SU-DHL-6 (cell line): ENCODE measurements around the gene THAP6.
"Not testable (repeated sequence)": the region's sequence is repeated elsewhere in the genome, so short reads cannot be mapped to it uniquely, and the experiment has no call there.

Experiments used
- H2AFZ ChIP-seq: fragments of 200-600 bp; sonication (generic); 2 replicates; pipeline ENCODE4 v1.6.1; 2014; ENCODE audit warnings: low read depth, mild to moderate bottlenecking, moderate library complexity, mixed read lengths, antibody characterized with exemption, low read length; ENCODE audit not compliant: severe bottlenecking
- H3F3A ChIP-seq: fragments of 200-600 bp; shearing (Covaris generic); 2 replicates; pipeline ENCODE4 v1.6.0; 2016; ENCODE audit warnings: antibody characterized with exemption, mild to moderate bottlenecking; ENCODE audit not compliant: insufficient read depth
- H3K27ac ChIP-seq: fragments of 200-600 bp; sonication (generic); 2 replicates; pipeline ENCODE4 v1.5.1; 2016; ENCODE audit warnings: low read depth, mild to moderate bottlenecking, low read length, moderate library complexity, mixed read lengths
- H3K27me3 ChIP-seq: fragments of 200-600 bp; sonication (generic), shearing (Covaris generic); 2 replicates; pipeline ENCODE4 v1.6.0; 2014; ENCODE audit warnings: mild to moderate bottlenecking, low read length
- H3K36me3 ChIP-seq: fragments of 200-600 bp; sonication (generic); 2 replicates; pipeline ENCODE4 v1.6.1; 2014; ENCODE audit warnings: mild to moderate bottlenecking, low read length, mixed read lengths
- H3K4me2 ChIP-seq: fragments of 300-600, 200-600 bp; shearing (Covaris generic), sonication (generic); 2 replicates; pipeline ENCODE4 v1.6.0; 2014; ENCODE audit warnings: low read length, low read depth, mild to moderate bottlenecking; ENCODE audit not compliant: poor library complexity, severe bottlenecking
- H3K4me3 ChIP-seq: fragments of 200-600 bp; sonication (generic); 2 replicates; pipeline ENCODE4 v1.5.1; 2014; ENCODE audit warnings: antibody characterized with exemption, low read length, mild to moderate bottlenecking, mixed read lengths; ENCODE audit not compliant: insufficient read depth, poor library complexity, severe bottlenecking
- H3K79me2 ChIP-seq: fragments of 200-600 bp; sonication (generic); 2 replicates; pipeline ENCODE4 v1.6.1; 2014; ENCODE audit warnings: mild to moderate bottlenecking, low read length, moderate library complexity; ENCODE audit not compliant: insufficient read depth
- H3K9ac ChIP-seq: fragments of 200-600 bp; sonication (generic); 2 replicates; pipeline ENCODE4 v1.7.0; 2014; ENCODE audit warnings: mild to moderate bottlenecking, low read length
- H3K9me2 ChIP-seq: fragments of 200-600 bp; sonication (generic); replicated peaks from 2 replicates; pipeline ENCODE4 v1.6.1; 2014; ENCODE audit warnings: low read length; ENCODE audit not compliant: insufficient read depth
- H3K9me3 ChIP-seq: fragments of 200-600 bp; sonication (generic); 2 replicates; pipeline ENCODE4 v1.6.1; 2014; ENCODE audit warnings: low read length, mixed read lengths; ENCODE audit not compliant: insufficient read depth
- H4K20me1 ChIP-seq: fragments of 200-600 bp; sonication (generic); 2 replicates; pipeline ENCODE4 v1.6.1; 2014; ENCODE audit warnings: low read depth, mild to moderate bottlenecking, antibody characterized with exemption, low read length, moderate library complexity, mixed read lengths
- EZH2phosphoT487 ChIP-seq: fragments of 200-600 bp; sonication (generic), shearing (Covaris generic); conservative IDR thresholded peaks from 2 replicates; pipeline ENCODE4 v1.6.1; 2018; ENCODE audit warnings: mild to moderate bottlenecking, antibody characterized with exemption, low read length, moderate library complexity, mixed read lengths
- TF ChIP-seq, protein P1 (sequence below): fragments of 200-600 bp; sonication (generic); IDR thresholded peaks from one replicate; pipeline ENCODE4 v1.5.1; 2017; ENCODE audit warnings: antibody characterized with exemption, mild to moderate bottlenecking, low read length, moderate library complexity; ENCODE audit not compliant: insufficient read depth, poor library complexity, severe bottlenecking

THAP6 gene

DNA sequence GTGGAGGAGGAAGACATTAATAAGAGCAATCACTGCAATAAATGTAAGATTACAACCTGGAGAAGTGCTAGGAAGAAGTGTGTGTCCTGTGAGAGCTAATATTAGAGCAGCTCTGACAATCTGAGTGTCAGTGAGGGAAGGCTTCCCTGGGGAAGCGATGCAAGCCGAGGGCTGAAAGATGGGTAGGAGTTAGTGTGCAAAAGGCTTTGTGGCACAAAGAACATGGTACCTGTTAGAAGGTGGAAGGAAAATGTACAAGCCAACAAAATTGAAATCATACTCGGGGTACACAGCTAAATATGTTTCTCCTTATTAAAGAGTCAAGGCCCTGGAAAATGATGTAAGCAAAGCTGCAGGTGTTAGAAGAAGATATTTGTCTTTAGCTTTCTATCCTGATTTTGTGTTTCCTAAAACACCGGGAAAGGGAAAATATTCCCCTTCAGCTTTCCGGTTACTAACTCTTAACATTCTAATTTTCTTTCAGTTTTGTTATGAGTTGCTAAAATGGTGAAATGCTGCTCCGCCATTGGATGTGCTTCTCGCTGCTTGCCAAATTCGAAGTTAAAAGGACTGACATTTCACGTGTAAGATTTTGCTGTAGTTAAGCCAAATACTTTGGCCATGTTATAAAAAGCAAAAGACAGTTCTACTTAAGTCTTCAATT is 808 bp downstream of the THAP6 start:
- no peaks in the 10 kb centered on the region for H3K9me3 ChIP-seq
- H3K4me2 ChIP-seq, result peak overlapping the region; percentile 95
- peak overlapping the region; percentile 93 for H2AFZ ChIP-seq
- peak overlapping the region; percentile 83 for H3K9ac ChIP-seq
- no peaks in the 10 kb centered on the region for H3K9me2 ChIP-seq
- H3K27me3 ChIP-seq, result no peaks in the 10 kb centered on the region
- no peaks in the 10 kb centered on the region for H3K36me3 ChIP-seq
- H3F3A ChIP-seq, result no peaks in the 10 kb centered on the region
- peak overlapping the region; percentile 93 for H3K27ac ChIP-seq
- no peaks in the 10 kb centered on the region for H4K20me1 ChIP-seq
- TF ChIP-seq, protein P1, sequence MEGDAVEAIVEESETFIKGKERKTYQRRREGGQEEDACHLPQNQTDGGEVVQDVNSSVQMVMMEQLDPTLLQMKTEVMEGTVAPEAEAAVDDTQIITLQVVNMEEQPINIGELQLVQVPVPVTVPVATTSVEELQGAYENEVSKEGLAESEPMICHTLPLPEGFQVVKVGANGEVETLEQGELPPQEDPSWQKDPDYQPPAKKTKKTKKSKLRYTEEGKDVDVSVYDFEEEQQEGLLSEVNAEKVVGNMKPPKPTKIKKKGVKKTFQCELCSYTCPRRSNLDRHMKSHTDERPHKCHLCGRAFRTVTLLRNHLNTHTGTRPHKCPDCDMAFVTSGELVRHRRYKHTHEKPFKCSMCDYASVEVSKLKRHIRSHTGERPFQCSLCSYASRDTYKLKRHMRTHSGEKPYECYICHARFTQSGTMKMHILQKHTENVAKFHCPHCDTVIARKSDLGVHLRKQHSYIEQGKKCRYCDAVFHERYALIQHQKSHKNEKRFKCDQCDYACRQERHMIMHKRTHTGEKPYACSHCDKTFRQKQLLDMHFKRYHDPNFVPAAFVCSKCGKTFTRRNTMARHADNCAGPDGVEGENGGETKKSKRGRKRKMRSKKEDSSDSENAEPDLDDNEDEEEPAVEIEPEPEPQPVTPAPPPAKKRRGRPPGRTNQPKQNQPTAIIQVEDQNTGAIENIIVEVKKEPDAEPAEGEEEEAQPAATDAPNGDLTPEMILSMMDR, result no peak
- no peak for TF ChIP-seq EZH2phosphoT487
- peak overlapping the region; percentile 91 for H3K4me3 ChIP-seq
- peaks cover 40% of the 10 kb centered on the region for H3K79me2 ChIP-seq

DNA sequence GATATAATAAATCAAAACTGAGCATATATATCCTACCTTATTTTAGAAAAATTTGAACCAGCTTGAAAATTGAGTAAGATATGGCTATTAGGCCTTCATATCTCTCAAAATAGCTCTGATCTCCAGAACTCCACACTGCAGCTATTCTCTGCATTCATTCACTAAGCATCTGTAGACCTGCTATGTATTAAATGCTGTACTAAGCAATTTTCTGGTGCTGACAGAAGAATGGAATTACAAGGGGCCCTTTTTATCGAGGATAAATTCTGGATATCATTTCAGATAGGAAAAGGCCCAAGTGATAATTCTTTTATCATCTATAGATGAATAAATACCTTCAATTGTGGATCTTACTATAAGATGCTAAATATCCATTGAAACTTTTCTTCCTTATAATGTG is 1.9 kb downstream of the THAP6 start:
- no peak overlapping the region for H3K9ac ChIP-seq
- H3K9me2 ChIP-seq, result no peaks in the 10 kb centered on the region
- H3K4me3 ChIP-seq, result no peak overlapping the region
- peaks cover 29% of the 10 kb centered on the region for H3K79me2 ChIP-seq
- H4K20me1 ChIP-seq, result no peaks in the 10 kb centered on the region
- no peak overlapping the region for H3K27ac ChIP-seq
- TF ChIP-seq, protein P1, result no peak
- no peak for TF ChIP-seq EZH2phosphoT487
- peak overlapping the region; percentile 95 for H3K4me2 ChIP-seq
- no peaks in the 10 kb centered on the region for H3K27me3 ChIP-seq
- H2AFZ ChIP-seq, result no peak overlapping the region
- no peaks in the 10 kb centered on the region for H3K36me3 ChIP-seq
- H3F3A ChIP-seq, result no peaks in the 10 kb centered on the region
- no peaks in the 10 kb centered on the region for H3K9me3 ChIP-seq

DNA sequence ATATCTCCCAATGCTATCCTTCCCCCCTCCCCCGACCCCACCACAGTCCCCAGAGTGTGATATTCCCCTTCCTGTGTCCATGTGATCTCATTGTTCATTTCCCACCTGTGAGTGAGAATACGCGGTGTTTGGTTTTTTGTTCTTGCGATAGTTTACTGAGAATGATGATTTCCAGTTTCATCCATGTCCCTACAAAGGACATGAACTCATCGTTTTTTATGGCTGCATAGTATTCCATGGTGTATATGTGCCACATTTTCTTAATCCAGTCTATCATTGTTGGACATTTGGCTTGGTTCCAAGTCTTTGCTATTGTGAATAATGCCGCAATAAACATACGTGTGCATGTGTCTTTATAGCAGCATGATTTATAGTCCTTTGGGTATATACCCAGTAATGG is 5.2 kb downstream of the THAP6 start:
- H3K36me3 ChIP-seq, H3K9me3 ChIP-seq: not testable (repeated sequence)

DNA sequence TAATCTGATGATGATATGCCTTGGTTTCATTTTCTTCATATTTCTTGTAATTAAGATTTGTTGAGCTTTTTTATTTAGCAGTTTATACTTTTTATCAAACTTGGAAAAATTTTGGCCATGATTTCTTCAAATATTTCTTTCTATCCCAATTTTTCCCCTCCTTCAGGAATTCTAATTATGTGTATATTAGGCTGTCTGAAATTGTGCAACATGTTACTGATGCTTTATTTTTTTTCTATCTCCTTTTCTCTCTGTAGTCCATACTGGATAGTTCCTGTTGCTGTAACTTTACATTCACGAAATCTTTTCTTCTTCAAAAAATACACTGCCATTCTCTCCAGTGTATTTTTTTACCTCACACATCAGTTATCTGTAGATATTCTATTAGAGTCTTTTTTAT is 10.8 kb downstream of the THAP6 start:
- H3K4me3 ChIP-seq, result no peak overlapping the region
- no peaks in the 10 kb centered on the region for H3K79me2 ChIP-seq
- no peaks in the 10 kb centered on the region for H3K27me3 ChIP-seq
- TF ChIP-seq EZH2phosphoT487, result no peak
- TF ChIP-seq, protein P1, result no peak
- H3F3A ChIP-seq, result no peaks in the 10 kb centered on the region
- H3K9me2 ChIP-seq, result no peaks in the 10 kb centered on the region
- H3K36me3 ChIP-seq, result 0 out of 2 replicates have a peak, but pooled peaks cover 8% of the 10 kb centered on the region
- H3K4me2 ChIP-seq, result no peak overlapping the region
- H3K9ac ChIP-seq, result no peak overlapping the region
- no peaks in the 10 kb centered on the region for H4K20me1 ChIP-seq
- no peaks in the 10 kb centered on the region for H3K9me3 ChIP-seq
- H2AFZ ChIP-seq, result no peak overlapping the region
- no peak overlapping the region for H3K27ac ChIP-seq

More for the DNA sequence above, 5.2 kb downstream of the THAP6 start:
- not testable (repeated sequence) for H4K20me1 ChIP-seq, H2AFZ ChIP-seq, H3K27me3 ChIP-seq, H3F3A ChIP-seq, H3K4me3 ChIP-seq, H3K79me2 ChIP-seq, H3K9ac ChIP-seq, H3K9me2 ChIP-seq, H3K27ac ChIP-seq, H3K4me2 ChIP-seq
